Stimulated activated CD4-positive, alpha-beta T cell treated with anti-CD3 and anti-CD28 coated beads, TNF-alpha, amount 100 ng/mL, for 4 hours (primary cell): ENCODE data around the gene EVA1C.
"Not testable (repeated sequence)": the region's sequence is repeated elsewhere in the genome, so short reads cannot be mapped to it uniquely, and the experiment has no call there.

ENCODE experiments used
- DNase-seq, 3 experiments: peaks; one replicate each; pipeline ENCODE4 v3.0.0-alpha.2; 2020; ENCODE audit warnings: low read depth in 3 of 3

The EVA1C gene

DNA sequence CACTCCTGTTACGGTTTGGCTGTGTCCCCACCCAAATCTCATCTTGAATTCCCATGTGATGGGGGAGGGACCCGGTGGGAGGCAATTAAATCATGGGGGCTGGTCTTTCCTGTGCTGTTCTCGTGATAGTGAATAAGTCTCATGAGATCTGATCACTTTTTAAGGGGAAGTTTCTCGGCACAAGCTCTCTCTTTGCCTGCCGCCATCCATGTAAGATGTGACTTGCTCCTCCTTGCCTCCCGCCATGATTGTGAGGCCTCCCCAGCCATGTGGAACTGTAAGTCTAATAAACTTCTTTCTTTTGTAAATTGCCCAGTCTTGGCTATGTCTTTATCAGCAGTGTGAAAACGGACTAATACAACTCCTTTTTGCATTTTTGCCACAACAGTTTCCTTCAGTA is 118.3 kb downstream of the EVA1C start:
- DNase-seq = not testable (repeated sequence)

DNA sequence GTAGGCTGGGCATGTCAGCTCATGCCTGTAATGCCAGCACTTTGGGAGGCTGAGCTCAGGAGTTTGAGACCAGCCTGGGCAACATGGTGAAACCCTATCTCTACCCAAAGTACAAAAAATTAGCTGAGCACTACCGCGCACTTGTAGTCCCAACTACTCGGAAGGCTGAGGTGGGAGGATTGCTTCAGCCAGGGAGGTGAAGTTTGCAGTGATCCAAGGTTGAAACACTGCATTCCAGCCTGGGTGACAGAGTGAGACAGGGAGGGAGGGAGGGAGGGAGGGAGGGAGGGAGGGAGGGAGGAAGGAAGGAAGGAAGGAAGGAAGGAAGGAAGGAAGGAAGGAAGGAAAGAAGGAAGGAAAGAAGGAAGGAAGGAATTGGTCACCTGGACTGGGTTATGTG is 119.1 kb downstream of the EVA1C start:
- not testable (repeated sequence) for DNase-seq

DNA sequence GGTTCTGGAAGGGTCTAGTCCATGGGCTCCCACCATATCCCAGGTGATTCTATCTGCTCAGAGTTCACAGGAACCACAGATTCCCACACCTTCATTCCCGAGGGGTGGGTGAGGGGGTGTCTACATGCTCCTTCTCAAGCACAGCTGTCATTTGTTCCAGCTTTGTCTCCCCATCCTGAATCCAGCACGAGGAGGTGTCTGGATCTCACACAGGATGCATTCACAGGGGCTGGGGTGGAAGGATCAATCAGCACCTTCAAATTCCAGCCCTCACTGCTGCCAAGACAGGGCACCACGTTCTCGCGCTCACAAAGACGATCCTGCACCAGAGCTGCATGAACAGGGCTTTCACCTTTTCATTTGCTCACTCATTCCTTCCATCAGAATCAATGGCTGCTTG is 120.1 kb downstream of the EVA1C start:
- DNase-seq = no peak

DNA sequence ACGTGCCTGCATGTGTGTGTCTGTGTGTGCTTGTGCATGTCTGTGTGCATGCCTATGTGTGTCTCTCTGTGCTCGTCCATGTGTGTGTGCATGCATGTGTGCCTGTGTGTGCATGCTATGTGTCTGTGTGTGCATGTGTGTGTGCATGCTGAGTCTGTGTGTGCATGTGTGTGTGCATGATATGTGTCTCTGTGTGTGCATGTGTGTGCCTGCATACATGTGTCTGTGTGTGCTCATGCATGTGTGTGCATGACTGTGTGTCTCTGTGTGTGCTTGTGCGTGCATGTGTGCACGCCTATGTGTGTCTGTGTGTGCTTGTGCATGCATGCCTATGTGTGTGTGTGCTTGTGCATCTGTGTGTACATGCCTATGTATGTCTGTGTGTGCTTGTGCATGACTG is 120.5 kb downstream of the EVA1C start:
- DNase-seq = no peak

DNA sequence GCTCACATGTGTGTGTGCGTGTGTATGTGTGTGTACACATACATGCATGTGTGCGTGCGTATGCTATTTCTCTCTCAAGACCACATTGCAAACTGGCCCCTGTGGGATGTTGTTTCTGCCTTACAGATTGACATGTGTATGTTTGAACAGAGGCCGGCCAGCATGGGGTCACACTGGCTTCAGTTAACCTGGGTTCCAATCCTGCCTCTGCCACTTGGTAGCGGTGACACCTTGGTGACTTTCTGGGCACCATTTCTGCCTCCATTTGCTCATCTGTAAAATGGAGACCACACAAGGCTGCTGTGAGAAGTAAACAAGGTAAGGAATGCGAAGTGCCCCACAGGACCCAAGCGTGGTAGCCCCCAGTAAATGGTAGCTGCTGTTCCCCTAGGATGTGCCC is 121.1 kb downstream of the EVA1C start:
- no peak for DNase-seq

DNA sequence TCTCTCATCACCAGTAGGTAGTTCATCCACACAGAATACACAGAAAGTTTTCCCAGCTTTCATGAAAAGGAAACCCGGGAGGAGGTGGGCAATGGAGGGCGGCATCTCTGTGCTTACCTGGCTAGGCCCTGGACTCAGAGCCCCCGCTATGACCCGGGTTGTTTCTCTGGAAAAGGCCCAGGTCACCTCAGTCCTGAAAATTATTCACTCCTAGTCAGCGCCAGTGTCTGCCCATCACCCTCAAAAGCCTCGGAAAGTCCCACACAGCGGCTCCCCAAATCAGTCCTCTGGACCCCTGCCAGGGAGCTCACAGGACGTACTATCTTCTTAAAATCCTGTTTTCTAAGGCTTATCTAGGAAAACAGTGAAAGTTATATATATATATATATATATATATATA is 121.6 kb downstream of the EVA1C start:
- no peak for DNase-seq

DNA sequence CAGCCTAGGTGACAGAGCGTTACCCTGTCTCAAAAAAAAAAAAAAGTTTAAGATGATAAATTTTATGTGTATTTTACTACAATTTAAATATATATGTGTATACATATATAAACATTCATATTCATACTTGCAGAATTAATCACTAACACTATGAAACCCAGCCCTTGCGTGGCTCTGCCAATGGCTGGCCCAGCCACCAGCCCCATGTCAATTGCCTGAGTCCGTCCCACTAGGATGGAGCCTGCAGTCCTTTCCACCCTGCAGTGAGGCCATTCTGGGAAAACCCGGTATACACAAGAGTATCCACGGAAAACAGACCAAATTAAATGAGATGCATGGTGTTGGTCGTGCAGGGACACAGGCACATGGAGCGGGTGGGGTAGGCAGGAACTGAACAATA is 123.1 kb downstream of the EVA1C start:
- no peak for DNase-seq

DNA sequence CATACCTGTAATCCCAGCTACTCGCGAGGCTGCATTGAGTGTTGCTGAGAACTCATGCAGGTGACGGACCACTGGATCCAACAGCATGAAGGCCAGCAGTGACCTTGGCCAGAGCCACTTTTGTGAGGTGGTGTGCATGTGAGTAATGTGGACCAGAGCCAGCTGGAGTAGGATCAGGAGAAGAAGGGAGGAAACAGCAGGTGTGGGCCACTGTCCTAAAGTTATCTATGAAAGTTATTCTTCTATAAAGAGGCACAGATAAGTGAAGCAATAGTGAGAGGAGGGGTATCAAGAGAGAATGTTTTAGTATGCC is 125.0 kb downstream of the EVA1C start:
- DNase-seq = no peak

DNA sequence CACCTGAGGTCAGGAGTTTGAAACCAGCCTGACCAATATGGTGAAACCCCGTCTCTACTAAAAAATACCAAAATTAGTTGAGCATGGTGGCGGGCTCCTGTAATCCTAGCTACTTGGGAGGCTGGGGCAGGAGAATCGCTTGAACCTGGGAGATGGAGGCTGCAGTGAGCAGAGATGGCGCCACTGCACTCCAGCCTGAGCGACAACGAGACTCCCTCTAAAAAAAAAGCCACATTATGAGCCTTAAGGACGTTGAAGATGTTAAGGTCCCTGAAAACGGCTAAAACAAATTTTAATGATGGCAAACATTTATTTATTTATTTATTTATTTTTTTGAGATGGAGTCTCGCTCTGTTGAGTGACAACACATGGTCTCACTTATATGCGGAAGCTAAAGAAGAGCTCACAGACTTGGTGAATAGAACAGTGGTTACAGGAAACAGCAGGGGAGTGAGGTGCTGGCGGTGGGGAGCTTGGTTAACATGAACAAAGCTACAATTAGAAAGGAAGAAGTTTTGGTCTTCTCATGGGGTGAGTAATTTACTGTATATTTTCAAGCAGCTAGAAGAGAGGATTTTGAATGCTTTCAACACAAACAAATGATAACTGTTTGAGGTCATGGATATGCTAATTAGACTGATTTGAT is 125.8 kb downstream of the EVA1C start:
- no peak for DNase-seq

DNA sequence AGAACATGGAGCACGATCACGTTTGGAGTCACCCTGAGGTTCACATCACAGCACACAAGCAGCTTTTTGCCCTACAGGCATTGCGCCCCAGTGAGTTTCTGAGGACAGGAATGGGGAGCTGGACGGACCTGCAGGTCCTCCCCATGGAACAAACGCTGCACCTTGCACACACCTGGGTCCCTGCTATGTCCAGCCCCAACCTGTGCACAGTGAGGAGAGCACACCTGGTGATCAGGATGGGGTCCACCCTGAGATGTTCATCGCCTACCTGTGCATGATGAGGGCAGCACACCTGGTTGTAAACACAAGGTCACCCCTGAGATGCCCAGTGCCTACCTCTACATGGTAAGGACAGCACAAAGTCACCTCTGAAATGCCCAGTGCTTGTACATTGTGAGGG is 126.9 kb downstream of the EVA1C start:
- no peak for DNase-seq

DNA sequence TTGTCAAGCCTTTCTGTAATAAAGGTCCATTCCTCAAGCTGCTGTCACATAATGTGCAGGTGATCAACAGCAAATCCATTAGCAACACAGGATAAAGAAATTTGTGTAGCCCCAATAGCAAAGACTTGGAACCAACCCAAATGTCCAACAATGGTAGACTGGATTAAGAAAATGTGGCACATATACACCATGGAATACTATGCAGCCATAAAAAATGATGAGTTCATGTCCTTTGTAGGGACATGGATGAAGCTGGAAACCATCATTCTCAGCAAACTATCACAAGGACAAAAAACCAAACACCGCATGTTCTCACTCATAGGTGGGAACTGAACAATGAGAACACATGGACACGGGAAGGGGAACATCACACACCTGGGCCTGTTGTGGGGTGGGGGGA is 130.6 kb downstream of the EVA1C start:
- not testable (repeated sequence) for DNase-seq

DNA sequence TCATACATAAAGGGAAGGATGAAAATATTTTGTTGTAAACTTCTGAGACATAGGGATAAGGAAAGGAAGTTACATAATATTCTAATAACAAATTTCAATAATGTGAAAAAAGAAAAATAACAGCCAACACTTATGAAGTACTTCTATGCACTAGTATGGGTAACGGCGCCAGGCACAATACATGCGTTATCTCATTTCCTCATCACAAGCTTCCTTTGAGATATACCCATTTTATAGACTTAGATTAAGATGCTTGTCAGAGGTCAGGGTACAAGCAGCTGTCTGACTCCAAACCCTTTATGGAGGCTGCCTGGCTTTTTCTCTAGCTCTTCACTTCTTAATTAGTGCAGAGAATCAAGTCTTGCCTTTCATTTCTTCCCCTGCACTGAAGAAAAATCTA is 131.5 kb downstream of the EVA1C start:
- no peak for DNase-seq

DNA sequence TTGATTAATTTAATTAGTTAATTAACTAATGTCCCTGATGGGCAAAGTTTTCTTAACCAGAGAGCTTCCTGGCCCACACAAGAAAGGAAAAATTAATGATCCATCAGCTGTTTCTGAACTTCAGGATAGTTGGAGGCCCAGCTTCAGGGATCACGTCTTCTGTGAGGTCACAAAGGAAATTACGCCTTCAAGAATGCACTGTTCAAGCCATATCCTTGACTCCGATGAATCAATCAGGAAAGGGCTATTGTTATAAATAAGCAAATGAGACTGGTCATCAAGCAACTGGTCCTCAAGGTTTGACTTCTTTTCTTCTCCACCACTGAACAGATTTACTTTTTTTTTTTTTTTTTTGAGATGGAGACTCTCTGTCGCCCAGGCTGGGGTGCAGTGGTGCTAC is 132.2 kb downstream of the EVA1C start:
- no peak for DNase-seq

DNA sequence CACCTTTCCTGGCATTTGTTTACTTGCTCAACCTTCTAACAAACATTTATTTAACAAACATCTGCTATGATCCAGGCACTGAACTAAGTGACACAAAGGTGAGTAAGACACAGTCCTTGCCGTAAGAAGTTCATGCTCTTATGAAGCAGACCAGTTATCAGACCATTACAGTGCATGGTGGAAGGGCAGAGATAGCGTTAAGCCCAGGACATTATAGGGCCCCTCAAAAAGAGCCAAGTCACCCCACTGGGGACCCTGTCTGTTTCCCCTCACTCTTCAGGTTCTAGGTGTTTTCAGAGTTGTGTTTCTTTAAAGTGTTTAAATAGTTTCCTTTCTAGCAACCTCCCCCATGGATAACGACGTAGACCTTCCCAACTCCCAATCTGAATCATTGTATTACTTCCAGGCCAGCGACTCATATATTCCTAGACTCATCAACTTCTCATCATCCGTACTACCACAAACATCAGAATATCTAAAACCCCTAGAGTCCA is 133.5 kb downstream of the EVA1C start:
- DNase-seq = no peak

DNA sequence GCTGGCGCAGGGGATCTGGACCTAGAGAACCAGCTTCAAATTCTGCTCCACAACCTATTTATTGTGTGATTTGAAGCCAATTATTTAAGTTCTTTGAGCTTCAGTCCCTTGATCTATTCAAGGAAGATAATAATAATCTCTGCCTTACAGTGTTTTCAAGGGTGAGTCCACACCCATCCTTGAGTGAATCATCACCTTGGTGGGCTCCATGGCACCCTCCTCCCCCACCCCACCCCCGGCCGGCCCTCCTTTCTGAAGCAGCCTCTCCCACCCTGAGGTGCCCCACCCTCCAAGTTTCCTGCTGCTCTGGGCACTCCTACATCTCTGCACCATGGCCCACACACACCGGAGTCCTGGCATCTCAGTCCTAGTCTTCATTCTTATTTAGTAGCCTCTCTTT is 134.5 kb downstream of the EVA1C start:
- DNase-seq = no peak

DNA sequence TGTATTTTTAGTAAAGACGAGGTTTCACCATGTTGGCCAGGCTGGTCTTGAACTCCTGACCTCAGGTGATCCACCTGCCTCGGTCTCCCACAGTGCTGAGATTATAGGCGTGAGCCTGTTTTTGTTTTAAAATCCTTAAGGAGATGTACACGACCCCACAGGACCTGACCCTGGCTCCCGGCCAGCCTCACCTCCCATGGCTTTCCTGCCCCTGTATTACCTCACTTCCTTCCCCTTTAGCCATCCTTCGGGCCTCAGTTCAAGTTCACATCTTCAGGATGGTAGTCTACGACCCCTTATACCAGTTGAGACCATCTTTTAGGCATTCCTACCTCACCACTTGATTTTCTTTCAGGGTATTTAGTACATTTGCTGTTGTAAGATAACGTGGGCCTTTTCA is 136.5 kb downstream of the EVA1C start:
- DNase-seq = no peak

DNA sequence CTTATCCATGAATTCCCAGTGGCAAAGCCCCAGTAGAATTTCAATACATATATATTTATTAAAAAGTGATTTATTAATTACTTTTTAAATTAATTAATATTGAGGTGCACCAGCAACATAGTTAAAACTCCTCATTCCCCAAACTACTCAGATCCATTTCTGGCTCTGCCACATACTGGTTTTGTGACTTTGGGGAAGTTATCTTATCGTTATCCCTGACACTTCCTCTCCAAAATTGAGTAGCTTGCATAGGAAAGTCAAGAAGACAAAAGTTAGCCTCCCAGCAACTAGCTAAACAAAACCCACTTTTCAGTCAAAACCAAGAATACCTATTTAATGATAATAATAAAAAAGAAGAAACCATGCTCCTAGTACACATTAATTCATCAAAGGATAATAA is 136.9 kb downstream of the EVA1C start:
- DNase-seq = no peak

DNA sequence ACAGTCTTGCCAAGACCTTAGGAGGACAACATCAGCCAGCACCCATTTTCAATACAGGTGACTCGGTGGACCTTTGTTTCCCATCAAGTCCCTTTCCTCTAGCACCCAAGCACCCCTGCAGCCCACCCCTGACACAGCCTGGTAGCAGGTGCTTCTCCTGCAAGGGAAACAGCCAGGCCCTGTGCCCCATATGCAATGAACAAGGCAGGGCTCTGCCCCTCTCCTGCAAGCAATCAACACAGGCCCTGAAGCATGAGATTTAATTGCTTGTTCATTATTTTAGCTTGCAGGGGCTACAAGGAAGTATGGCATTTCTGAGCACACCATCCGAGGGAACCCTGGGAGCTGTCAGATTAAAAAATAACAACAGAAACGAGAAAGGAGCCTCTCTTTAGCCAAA is 137.4 kb downstream of the EVA1C start:
- DNase-seq = no peak

DNA sequence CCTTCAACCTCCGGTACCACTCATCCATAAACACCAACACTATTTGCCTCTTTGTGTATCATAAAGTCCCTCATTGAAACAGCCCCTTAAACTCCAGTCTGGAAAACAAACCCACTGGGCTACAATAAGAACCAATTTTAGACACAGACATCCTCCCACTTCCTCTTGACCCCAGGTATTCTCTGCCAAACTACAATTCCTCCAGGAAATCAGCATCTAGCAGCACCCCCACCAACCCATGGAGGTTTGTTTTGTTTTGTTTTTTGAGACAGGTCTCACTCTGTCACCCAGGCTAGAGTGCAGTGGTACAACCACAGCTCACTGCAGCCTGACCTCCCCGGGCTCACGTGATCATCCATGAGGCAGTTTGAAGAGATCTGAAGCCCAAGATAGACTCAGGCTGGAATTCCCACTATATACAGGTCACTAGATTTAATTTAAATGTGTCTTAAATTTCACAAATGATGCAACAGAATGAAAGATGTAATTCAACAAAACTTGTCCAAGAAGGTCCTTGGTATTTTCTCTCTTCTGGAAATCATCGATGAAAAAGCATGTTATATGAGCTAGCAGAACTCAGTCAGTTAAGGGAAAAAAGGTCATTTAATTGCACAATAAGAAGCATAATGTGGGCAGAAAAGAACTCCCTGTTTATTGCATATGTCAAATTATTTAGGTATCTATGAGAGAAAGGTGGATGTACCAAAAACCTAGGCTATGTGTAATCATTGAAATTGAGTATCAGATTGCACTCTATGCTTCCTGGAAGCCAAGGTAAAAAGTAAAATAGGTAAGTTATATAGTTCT is 142.5 kb downstream of the EVA1C start:
- no peak for DNase-seq

DNA sequence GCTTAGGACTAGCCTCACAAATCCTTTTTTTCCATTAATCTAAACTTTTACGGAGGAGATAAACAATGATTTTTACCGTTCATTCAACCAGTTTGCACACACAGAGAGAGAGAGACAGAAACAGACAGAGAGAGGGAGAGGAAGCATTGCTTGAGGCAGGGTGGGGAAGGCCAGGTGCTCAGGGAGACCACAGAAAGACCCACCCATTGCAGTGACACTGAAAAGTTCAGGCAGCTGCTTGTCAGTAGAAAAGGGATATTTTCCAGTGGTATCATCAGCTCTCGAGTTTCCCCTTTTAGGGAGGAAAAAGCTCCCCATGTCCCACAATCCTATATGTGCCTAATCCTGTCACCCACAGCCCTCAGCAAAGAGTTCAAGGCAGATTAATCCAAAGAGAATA is 145.6 kb downstream of the EVA1C start:
- no peak for DNase-seq

DNA sequence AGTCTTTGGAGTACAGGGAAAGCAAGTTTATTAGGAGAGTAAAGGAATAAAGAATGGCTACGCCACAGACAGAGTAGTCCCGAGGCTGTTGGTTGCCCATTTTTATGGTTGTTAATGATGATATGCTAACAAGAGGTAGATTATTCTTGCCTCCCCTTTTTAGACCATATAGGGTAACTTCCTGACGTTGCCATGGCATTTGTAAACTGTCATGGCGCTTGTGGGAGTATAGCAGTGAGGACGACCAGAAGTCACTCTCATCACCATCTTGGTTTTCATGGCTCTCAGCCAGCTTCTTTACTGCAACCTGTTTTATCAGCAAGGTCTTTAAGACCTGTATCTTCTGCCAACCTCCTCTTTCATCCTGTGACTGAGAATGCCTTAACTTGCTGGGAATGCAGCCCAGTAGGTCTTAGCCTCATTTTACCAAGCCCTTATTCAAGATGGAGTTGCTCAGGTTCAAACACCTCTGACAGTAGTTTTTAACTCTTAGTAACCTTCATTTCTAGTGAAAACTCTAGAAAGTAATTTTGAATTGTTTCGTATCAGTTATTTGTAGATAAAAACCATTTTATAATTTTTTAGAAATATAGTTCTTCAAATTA is 146.6 kb downstream of the EVA1C start:
- no peak for DNase-seq

DNA sequence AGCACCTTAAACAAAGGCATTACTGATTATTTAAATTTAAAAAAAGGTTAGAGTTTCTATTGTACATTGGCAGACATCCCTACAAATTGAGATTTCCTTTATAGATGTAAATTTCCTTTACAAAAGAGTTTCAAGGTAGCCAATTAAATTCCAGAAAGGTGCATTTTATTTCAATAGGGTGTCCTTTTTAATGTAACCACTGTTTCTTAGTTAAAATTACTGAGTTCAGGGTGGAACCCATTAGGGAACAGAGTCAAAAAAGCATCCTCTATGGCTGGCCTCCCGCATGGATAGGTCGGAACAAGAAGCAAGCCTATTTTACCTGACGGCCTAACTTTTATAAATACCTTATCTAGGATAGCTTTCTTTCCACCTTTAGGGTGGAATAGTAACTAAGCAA is 148.4 kb downstream of the EVA1C start:
- no peak for DNase-seq

DNA sequence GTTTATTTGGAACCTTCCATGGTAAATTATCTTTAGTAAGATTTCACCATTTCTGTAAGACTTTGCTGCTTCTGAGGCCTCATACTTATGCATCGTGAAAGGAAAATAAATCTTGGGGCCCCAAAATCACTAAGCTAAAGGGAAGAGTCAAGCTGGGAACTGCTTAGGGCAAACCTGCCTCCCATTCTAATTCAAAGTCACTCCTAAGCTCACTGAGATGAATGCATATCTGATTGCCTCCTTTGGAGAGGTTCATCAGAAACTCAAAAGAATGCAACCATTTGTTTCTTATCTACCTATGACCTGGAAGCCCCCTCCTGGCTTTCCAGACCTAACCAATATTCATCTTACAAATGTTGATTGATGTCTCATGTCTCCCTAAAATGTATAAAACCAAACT is 149.0 kb downstream of the EVA1C start:
- not testable (repeated sequence) for DNase-seq
